ENCODE data around the gene GHRHR.
A peak's percentile ranks its signal among the peaks of the same experiment; 100 is the strongest.

Gene GHRHR

GRCh38 chr7:30927559-30927958 lies 36.2 kb upstream of the GHRHR start:
- DNase-seq (ENCODE audit: extremely low spot score, insufficient read length, low read depth), result no peak
- FAIRE-seq, result no peak

- DNase-seq (ENCODE audit: extremely low spot score, insufficient read length, low read depth), result no peak
- FAIRE-seq, result no peak
These were observed 35.4 kb upstream of the GHRHR start for GRCh38 chr7:30928254-30928872.

GRCh38 chr7:30929686-30930085 lies 34.1 kb upstream of the GHRHR start:
- DNase-seq (ENCODE audit: extremely low spot score, insufficient read length, low read depth) (no peak), FAIRE-seq (no peak)

GRCh38 chr7:30930621-30931020 lies 33.1 kb upstream of the GHRHR start:
- FAIRE-seq (no peak), DNase-seq (ENCODE audit: extremely low spot score, insufficient read length, low read depth) (no peak)

- FAIRE-seq (no peak), DNase-seq (ENCODE audit: extremely low spot score, insufficient read length, low read depth) (no peak)
These were observed 32.4 kb upstream of the GHRHR start for GRCh38 chr7:30931161-30931928.

GRCh38 chr7:30931929-30932540 lies 31.7 kb upstream of the GHRHR start:
- FAIRE-seq (no peak), DNase-seq (ENCODE audit: extremely low spot score, insufficient read length, low read depth) (no peak)

GRCh38 chr7:30932562-30932961 lies 31.2 kb upstream of the GHRHR start:
- FAIRE-seq (no peak), DNase-seq (ENCODE audit: extremely low spot score, insufficient read length, low read depth) (no peak)

- FAIRE-seq, result no peak
- no peak for DNase-seq (ENCODE audit: extremely low spot score, insufficient read length, low read depth)
These were observed 30.4 kb upstream of the GHRHR start for GRCh38 chr7:30933124-30933974.

GRCh38 chr7:30934225-30934624 lies 29.5 kb upstream of the GHRHR start:
- FAIRE-seq (no peak), DNase-seq (ENCODE audit: extremely low spot score, insufficient read length, low read depth) (no peak)

- DNase-seq (ENCODE audit: extremely low spot score, insufficient read length, low read depth) (no peak), FAIRE-seq (no peak)
These were observed 28.8 kb upstream of the GHRHR start for GRCh38 chr7:30934732-30935568.

- DNase-seq (ENCODE audit: extremely low spot score, insufficient read length, low read depth) (no peak), FAIRE-seq (no peak)
These were observed 28.2 kb upstream of the GHRHR start for GRCh38 chr7:30935569-30935877.

- FAIRE-seq (no peak), DNase-seq (ENCODE audit: extremely low spot score, insufficient read length, low read depth) (no peak)
These were observed 27.0 kb upstream of the GHRHR start for GRCh38 chr7:30936650-30937245.

GRCh38 chr7:30937416-30937815 lies 26.3 kb upstream of the GHRHR start:
- no peak for FAIRE-seq
- no peak for DNase-seq (ENCODE audit: extremely low spot score, insufficient read length, low read depth)

GRCh38 chr7:30938435-30939316 lies 25.1 kb upstream of the GHRHR start:
- DNase-seq (ENCODE audit: extremely low spot score, insufficient read length, low read depth), result peak; percentile 67
- FAIRE-seq, result peak; percentile 93

GRCh38 chr7:30941582-30942323 lies 22.0 kb upstream of the GHRHR start:
- no peak for FAIRE-seq
- no peak for DNase-seq (ENCODE audit: extremely low spot score, insufficient read length, low read depth)

GRCh38 chr7:30950197-30950596 lies 13.6 kb upstream of the GHRHR start:
- DNase-seq (ENCODE audit: extremely low spot score, insufficient read length, low read depth) (no peak), FAIRE-seq (no peak)

GRCh38 chr7:30954914-30955313 lies 8.8 kb upstream of the GHRHR start:
- FAIRE-seq (no peak), DNase-seq (ENCODE audit: extremely low spot score, insufficient read length, low read depth) (no peak)

GRCh38 chr7:30956704-30957103 lies 7.0 kb upstream of the GHRHR start:
- DNase-seq (ENCODE audit: extremely low spot score, insufficient read length, low read depth), result no peak
- no peak for FAIRE-seq

Measured in GM18507 (cell line).